Esophagus mucosa (tissue), 1 donor: Measurements from ENCODE around the gene SLC16A10. TPM values are rescaled to one million over a fixed set of nuclear protein-coding genes. Genes with fewer than 3 reads are reported as not detected.
"Not testable (repeated sequence)": the region's sequence is repeated elsewhere in the genome, so short reads cannot be mapped to it uniquely, and the experiment has no call there.

Source experiments
- ATAC-seq: fragments of 200-7000 bp; cut with Tn5 transposase; one replicate; pipeline ENCODE4 v1.9.1; 2020
- total RNA-seq: library from RNA; stranded (reverse); gene quantifications from one replicate; pipeline ENCODE4 v1.2.4, GENCODE V29; 2023
- donor health status: DM: yes; HTN: yes; CAD: no.

The SLC16A10 gene
- total RNA-seq, 1 donor from 2014 or later = 0.24 TPM

DNA sequence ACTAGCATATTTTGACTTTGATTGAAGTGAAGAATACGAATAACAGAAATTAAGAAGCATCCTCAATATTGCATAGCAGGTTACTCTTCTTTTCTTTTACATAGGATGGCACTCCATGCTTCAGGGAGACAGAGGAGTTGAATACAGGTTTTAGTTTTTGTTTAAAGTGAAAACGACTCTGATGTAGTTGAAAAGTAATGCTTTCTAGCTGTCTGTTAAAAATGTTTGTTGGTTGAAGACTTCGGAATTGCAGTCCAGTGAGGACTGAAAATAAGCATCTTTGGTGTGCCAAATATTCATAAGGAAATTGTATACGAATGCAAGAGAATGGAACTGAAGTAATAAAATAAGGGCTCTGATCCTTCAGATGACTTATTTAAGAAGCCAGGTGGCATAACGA lies 618 bp upstream of the SLC16A10 start:
- no peak for ATAC-seq

DNA sequence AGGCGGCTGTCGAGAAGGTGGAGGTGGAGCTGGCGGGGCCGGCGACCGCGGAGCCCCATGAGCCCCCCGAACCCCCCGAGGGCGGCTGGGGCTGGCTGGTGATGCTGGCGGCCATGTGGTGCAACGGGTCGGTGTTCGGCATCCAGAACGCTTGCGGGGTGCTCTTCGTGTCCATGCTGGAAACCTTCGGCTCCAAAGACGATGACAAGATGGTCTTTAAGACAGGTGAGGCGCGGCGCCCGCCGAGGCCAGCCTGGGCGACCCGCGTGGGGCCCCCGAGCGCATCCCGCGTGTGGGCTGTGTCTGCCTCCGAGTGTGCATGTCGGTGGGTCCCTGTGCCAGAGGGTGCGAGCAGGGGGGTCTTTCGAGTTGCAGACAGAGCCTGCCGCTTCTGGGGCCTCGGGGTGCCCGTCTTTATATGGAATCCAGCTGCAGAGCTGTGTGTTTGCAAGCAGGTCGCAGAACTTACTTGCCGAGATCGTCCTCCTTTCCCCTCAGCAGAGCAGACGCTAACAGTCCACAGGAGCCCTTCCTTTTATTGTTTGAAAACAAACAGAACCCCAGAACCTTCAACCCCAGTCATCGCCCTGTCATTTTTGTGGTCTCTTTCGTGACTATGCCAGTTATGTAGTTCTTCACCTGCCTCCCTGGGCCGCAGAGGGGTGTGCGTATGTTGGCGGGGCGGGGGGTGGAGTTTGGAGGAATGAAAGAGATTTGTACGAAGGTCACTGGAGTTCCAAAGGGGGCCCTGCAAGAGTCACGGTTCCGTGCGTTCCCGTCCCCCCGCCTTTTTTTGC lies 766 bp downstream of the SLC16A10 start:
- peak; percentile 18 for ATAC-seq

DNA sequence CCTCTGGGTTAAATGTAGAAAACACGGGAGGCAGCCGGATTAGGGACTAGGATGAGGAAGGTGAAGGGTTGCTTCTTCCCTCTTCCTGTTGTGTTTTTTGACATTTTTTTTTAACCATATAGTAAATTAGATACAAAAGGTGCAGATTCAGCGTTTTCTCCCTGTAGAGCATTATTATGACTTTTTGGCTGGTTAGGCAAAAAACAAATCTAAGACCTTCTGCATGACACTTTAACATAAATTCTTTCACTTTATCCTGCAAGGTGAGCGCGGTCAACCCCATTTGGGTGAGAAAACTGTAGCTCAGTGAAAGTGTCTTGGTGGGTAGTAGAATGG lies 1.3 kb downstream of the SLC16A10 start:
- no peak for ATAC-seq

DNA sequence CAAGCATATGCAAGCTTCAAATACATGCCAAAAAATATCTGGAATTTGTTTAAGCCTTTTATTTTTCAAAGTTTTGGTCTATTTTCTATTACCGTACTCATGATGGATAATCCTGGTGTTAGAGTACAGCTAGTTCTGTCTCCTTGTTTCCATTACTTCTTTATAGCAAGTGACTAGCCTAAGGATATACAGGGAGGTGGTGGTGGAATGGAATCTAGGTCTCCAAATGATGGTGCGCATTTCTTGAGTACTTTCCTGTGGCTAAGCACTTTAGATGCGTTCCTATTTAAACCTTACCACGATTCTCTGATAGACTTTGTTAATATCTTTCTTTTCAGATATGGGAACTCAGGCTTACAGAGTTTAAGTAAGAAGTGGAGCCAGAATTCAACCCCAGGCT lies 3.5 kb downstream of the SLC16A10 start:
- no peak for ATAC-seq

DNA sequence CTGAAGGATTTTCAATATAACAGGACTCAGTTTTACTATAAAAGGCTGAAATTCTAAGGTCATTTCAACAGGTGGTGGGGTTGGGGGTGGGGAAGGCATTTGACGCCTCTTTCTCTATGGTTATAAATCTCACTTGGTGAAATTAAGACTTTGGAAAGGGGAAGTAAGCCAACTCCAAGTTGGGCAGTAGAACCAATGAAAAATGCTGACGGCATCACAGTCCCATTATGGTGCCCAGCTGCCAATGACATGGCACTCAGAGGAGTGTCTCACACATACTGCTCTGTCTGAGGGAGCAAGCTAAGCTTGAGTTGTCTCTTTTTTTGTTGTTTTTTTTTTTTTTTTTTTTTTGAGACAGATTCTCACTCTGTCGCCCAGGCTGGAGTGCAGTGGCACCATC lies 4.7 kb downstream of the SLC16A10 start:
- ATAC-seq = no peak

DNA sequence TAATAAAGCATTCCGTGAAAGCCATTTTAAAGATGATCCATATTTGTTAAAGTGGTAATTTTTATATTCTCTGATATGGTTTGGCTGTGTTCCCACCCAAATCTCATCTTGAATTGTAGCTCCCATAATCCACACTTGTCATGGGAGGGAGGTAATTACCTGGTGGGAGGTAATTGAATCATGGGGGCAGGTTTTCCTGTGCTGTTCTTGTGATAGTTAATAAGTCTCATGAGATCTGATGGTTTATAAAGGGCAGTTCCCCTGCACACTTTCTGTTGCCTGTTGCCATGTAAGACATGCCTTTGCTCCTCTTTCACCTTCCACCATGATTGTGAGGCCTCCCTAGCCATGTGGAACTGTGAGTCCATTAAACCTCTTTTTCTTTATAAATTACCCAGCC lies 8.2 kb downstream of the SLC16A10 start:
- not testable (repeated sequence) for ATAC-seq

DNA sequence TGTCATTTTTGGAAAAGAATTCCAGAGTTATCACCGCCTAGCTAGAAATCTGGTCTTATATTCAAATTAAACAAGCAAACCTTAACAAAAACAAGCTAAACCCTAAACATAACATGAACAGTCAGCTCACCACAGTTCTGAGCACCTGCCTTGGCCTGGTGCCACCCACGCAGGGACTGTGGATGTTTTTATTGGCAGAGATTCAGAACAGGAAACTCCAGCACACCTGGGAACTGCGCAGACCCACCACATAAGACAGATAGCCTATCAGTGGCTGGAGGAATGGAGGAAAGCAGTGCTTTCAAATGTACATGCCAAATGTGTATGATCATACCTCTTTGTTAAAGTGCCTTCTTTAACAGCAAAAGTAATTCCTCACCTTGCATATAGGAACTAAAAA lies 8.9 kb downstream of the SLC16A10 start:
- ATAC-seq = peak; percentile 36

DNA sequence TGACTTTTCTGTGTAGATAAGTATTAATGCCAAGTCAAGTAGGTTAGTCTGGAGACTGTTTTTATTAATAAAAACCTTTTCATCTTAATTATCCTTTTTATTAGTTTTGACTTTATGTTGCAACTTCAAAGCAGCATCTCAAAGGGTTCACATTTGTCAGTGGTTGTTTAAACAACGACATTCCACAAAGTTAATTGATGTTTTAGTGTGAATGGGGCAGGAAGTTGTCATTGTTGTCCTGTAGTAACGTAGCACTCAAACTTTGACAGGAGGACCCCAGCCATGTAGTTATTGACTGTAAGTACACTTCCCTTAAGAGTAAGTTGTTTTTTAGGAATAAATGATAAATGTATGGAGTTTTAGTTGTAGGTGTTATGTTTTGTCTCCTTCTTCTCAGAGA lies 11.3 kb downstream of the SLC16A10 start:
- ATAC-seq = no peak

DNA sequence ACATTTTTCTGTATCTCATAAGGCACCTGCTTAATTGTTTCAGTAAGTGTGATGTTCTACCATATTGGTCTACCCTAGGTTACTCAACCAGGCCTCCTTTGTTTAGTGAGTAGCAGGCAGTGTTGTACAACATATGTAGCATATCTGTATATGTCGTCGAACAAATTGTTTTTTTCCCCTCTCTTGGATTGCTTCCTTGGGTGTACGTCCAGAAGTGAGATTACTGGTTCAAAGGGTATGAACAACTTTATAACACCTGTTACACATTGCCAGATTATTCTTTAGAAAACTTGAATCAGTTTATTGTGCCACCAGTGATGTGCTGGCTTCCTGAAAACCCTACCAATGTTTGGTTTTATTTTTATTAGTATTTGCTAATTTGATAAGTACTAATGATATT lies 14.7 kb downstream of the SLC16A10 start:
- no peak for ATAC-seq

DNA sequence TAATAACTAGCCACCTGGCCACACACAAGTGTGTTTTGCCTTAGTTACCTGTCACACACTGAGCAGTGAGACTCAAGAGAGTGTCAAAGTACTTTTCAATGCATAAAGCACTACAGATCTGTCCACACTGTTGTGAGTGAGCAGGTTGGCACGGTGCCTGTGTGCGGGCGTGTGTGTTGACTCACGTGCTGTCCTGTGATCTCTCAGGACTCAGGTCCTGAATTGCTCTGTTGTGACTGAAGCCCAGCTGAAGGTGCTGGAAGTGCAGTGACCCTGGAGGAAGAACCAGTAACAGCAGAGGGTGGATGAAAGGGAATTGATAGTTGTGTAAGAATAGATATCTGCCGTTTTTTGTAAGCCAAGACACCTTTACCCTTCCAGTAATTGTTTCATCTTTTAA lies 18.3 kb downstream of the SLC16A10 start:
- ATAC-seq = peak; percentile 78

DNA sequence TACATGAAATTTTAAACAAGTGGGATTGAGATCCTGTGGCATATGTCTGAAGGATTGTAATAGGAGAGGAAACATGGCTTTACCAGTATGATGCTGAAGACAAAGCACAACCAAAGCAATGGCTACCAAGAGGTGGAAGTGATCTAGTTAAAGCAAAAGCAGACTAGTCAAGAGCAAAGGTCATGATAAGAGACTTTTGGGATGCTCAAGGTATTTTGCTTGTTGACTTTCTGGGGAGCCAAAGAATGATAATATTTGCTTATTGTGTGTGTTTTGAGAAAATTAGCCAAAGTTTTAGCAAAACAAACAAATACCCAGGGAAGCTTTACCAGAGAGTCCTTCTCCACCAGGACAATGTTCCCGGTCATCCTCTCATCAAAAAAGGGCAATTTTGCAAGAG lies 20.3 kb downstream of the SLC16A10 start:
- ATAC-seq = no peak

DNA sequence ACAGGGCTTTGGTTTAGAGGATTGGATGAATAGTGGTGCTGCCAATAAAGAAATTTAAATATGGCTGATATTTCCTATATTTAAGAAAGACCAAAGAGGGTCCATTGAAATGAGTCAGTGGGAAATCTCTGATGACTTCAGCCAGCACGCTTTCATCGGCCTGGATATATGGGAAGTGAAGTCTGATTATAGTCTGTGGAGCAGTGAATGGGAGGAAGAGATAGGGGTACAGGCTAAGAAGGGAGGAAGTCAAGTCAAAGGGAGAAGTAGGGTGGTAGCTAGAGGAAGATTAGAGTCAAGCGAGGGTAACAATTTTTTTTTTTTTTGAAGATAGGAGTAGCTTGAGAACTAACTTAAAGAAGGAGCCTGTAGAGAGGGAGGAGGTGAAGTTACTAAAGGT lies 22.7 kb downstream of the SLC16A10 start:
- no peak for ATAC-seq

DNA sequence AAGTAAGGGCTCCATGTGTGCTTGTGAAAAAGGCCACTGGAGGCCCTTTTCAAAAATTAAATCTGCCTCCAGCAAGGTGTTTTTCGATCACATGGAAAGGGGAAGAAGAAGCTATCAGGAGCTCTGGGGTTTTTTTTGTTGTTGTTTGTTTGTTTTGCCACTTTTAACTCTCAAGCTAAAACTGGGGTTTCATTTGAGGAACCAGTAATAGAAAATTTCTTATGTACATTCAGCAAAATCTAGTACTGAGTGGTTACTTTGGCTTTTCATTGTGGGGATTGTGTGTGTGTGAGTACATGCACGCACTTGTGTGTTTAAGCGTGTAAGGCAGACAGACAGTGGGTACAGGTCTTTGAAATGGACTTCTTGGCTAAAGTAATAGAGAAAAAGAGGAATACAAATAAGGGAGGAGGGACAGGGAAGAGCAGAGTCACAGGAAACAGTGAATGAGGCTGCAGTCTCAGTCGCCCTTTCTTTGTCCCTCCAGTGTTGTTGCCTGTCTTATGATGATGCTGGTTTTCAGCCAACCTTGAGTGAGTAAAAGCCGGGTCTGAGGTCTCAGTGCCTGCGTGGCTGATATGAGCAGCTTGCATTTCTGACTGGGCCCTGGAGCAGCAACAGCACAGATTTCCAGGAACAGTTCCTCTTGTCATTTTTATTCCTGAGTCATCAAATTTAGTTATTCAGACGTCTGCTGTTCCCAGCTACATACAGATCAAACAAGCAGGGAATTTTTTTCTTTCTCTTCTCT lies 26.2 kb downstream of the SLC16A10 start:
- ATAC-seq = no peak

DNA sequence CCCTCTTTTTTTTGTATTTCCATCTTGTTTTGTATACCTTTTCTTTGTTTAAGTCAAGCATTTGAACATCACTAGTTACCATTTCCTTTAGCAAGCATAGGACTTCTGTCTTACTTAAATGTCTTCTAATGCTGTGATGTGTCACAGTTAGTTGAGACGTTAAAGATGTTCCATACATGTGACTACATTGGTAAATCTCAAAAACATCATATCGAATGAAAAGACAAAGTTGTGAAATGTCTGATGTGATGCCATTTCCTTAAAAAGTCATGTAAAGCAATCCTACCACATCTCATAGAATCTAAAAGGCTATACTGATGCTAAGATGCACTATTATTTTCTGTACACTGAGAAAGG lies 26.8 kb downstream of the SLC16A10 start:
- ATAC-seq = no peak

DNA sequence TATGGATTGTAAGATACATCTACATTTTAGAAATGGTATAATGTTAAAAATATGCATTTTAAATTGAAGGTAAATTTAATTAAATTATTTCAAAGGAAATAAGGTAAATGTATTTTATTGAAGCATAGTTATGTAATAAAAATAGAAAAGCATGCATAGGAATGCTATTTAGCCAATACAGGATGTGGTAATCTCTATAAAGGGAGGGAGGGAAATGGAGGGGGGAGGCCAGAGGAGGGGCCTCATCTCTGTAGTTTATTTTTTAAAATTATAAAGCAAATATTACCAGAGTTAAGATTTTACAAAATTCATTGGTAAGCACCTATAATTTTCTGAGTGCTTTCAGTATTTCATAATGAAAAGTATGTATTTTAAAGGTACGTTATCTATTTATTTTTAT lies 27.2 kb downstream of the SLC16A10 start:
- no peak for ATAC-seq

DNA sequence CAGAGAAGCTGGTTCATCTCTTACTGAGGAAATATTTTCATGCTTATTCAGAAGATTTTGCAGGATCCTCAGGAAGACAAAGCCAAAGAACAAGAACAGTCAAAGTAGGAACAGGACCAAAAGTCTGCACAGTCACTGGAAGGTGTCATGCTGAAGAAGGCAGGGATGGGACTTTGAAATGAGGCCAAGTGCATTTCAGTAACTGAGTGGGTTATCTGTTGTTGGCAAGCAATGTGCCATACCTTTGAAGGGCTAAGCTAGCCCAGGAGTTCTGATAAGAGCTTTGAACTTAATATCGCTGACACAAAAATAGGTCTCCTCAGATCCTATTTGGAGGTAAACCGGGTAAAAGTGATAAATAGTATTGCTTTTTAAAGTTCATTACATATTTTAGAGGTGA lies 31.5 kb downstream of the SLC16A10 start:
- no peak for ATAC-seq

DNA sequence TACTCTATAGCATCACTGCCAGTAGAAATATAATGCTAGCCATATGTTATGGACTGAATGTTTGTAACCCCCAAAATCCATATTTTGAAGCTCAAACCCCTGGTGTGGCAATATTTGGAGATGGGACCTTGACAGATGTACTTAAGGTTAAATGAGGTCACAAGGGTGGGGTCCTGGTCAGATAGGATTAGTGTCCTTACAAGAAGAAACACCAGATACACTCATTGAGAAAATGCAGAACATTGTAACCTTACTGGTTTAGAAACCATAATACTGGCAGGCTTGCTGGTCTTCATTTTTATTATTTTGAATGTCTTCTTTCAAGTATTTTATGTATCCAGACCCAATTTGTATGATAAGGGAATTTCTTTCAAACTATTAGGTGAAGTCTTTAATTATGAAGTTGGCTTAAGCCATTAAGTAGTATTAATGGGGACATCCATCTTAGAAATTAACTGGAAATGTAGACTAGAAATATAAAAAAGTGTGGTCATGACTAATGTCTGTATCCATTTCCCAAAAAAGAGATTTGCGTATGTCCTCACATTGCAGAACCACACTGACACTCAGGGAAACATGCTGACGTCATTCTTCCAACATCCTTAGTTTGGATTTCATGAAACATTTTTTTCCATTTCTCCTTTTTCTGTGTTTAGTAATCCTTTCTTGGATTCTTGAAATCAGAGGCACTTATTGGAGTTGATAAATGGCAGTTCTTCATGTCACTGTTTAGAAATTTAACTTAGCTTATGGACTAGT lies 32.4 kb downstream of the SLC16A10 start:
- no peak for ATAC-seq

DNA sequence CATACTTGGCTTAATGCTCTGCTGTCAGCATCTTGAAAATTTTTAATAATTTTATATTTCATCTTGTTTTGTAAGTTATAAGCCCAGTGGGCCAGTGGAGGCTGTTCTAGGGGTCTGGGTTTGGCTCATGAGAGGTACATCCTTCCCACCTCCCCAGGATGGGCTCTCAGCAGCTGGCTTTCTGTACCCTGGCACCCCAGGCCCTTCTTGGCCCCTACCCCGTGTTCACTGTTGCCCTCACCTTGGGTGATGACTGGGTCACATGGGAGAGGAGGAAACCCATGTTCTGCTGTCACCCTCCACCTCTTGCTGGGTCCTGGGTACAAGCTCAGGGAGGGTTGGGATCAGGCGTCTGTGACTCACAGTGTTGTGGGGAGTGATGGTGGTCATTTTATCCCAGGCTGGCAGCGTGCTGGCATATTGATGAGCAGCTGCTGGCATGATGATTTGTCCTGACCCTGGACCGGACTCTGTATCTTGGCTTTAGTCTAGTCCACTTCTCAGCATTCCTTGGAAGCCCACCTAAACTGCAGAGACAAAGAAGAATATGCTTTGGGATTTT lies 34.6 kb downstream of the SLC16A10 start:
- ATAC-seq = no peak

DNA sequence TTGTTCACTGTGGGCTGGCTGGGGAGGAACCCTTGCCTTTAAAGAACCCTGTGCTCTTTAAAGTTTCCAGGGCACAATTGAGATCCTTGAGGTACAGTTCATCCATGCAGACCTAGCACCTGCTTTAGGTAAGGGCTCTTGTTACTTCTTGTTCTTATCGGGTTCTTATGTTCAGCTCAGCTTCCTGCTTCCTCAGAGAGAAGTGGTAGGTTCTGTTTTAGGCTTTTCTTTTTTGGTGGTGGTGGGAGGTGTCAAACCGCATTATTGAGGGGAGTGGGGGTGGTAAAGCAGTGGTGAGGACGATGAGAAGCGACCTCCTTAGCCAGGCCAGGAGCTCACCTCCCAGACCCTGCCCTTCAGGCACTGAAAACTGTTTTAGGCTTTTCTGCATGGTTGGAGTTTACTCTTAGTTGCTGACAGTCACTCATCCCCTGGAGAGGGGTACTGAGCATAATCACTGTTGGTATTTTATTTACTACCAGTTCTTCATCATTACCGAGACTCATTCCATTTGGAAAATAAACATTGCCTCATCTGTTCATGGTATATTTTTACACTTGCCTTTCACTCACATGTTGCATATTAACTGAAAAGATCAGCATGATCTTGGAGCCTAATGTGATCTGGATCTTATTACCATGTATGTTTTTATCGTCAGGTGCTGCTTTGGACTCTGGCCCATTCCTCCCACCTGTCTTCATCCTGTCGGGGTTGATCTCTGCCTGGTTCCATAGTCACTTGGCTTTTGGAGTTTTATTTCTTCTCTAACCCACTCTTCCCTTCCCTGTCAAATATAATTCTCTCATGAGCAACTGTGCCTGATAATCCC lies 35.4 kb downstream of the SLC16A10 start:
- no peak for ATAC-seq

DNA sequence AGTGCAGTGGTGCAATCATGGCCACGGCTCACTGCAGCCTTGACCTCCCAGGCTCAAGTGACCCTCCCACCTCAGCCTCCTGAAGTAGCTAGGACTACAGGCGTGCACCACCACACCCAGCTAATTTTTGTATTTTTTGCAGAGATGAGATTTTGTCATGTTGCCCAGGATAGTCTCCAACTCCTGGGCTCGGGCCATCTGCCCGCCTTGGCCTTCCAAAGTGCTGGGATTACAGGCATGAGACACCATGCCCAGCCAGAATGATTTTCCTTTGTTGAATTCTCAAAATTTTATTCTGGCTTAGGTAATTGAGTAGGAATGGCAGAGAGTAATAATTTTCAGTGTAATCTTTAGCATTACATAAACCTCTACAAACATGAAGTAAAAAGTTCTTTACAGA lies 37.1 kb downstream of the SLC16A10 start:
- ATAC-seq = no peak

DNA sequence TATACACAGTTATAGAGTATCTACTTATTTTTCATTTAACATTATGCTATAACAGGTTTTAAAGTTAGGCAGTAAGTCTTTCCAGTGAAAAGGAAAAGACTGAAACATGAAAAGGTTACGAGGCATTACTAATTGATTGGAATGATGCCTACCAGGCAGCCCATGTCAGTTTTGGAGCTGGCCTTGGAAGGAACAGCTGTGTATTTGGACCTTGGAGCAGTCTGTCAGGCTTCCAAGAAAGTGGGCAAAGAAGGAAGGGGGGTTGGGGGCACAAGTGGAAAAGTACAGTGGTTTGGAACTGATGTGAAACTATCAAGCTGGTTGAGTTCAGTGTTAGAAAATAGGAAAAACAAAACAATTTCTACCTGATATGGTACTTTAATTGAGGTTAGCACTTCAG lies 41.7 kb downstream of the SLC16A10 start:
- ATAC-seq = no peak

DNA sequence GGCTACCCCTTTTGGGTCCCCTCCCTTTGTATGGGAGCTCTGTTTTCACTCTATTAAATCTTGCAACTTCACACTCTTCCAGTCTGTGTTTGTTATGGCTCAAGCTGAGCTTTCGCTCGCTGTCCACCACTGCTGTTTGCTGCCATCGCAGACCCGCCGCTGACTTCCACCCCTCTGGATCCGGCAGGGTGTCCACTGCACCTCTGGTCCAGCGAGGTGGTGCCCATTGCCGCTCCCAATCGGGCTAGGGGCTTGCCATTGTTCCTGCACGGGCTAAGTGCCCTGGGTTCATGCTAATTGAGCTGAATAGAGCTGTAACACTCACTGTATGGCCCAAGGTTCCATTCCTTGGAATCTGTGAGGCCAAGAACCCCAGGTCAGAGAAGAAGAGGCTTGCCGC lies 43.7 kb downstream of the SLC16A10 start:
- ATAC-seq = not testable (repeated sequence)
